Prostate gland (tissue), 2 donors: ENCODE data around the gene MGAT5.
A peak's percentile ranks its signal among the peaks of the same experiment; 100 is the strongest.

Source experiments
- POLR2AphosphoS5 ChIP-seq: sonication (generic); formaldehyde crosslinking; IDR thresholded peaks from one replicate; pipeline ENCODE4 v1.6.1; 2017; ENCODE audit warnings: antibody characterized with exemption
- TF ChIP-seq, protein P1 (sequence below), 4 experiments: fragments of 200-600 bp in 2 of 4; fragments of 450-650 bp in 2 of 4; sonication (generic) in 2 of 4; IDR thresholded peaks; 1 replicate in 3 of 4; 2 replicates in 1 of 4; pipeline ENCODE4 v1.5.1; 2016 to 2019; ENCODE audit warnings: antibody characterized with exemption in 4 of 4, mild to moderate bottlenecking in 2 of 4, moderate library complexity in 2 of 4

DNA sequence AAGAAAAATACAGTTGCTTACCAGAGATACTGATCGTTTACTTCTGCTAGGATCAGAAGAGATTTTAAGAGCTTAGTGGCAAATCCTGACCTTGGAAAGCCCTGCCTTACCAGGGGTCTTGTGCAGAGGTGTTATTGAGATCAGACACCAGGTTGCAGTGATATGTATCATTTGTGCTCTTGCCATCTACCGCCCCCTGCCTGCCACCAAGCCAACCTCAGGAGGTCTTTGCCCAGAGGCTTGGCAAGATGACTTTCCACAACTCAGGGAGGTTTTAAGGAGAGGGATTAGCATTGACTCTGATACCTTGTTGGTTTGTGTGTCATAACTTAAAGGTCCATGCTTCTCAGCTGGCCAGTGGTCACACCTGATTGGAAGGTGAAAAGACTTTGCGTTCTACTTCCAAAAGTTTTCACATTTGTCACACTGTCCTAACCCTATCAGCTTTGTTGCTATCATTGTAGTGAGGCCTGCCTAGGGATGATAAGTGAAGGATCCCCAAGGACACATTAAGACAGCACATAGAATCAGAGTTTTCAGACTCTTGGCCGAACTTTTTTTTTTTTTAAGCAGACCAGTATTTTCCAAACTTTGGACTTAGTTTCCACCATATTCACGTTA is 46.2 kb upstream of the MGAT5 start:
- TF ChIP-seq, protein P1, sequence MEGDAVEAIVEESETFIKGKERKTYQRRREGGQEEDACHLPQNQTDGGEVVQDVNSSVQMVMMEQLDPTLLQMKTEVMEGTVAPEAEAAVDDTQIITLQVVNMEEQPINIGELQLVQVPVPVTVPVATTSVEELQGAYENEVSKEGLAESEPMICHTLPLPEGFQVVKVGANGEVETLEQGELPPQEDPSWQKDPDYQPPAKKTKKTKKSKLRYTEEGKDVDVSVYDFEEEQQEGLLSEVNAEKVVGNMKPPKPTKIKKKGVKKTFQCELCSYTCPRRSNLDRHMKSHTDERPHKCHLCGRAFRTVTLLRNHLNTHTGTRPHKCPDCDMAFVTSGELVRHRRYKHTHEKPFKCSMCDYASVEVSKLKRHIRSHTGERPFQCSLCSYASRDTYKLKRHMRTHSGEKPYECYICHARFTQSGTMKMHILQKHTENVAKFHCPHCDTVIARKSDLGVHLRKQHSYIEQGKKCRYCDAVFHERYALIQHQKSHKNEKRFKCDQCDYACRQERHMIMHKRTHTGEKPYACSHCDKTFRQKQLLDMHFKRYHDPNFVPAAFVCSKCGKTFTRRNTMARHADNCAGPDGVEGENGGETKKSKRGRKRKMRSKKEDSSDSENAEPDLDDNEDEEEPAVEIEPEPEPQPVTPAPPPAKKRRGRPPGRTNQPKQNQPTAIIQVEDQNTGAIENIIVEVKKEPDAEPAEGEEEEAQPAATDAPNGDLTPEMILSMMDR (IDR thresholded peaks at IDR 0.05): peak; percentile 13 to 61 (median 56)
- no peak for TF ChIP-seq POLR2AphosphoS5
